Measurements from ENCODE around the gene FANCD2OS.
"Not testable (repeated sequence)": the region's sequence is repeated elsewhere in the genome, so short reads cannot be mapped to it uniquely, and the experiment has no call there.

FANCD2OS gene, protein sequence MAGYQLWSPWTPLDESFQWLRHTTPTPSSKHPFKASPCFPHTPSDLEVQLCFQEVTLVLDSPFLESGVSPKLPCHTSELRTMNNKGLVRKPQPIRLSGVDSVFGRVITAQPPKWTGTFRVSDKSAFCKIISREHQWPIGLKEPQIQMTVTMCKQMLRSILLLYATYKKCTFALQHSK

DNA sequence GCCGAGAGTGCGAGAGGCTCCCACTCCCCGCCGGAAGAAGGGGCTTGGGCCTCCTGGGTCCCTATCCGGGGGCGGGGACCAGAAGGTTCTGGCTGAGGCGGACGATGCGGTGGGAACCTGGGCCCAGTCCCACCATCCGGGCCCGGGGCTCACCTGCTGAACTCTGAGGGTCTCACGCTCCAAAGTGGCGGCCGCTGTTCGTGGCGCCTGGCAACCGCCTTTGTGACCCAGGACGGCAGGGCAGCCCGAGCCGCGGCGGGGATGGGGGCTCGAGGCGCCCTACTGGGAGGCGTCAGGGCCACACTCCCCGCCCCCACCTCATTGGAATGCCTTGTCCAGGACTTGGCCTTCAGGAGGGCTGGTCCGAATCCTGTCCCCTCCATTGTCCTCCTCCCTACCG lies at the start of gene FANCD2OS:
Gene FANCD2OS (minus strand): TSS at position 165 of the 400 bp plus-strand sequence. CDS start 3,481 bp downstream, outside the sequence.
- DNase-seq (ENCODE audit: low read depth): no peak

GRCh38 chr3:10157031-10157430 lies 49.0 kb upstream of the FANCD2OS start:
- DNase-seq (ENCODE audit: low read depth): no peak

DNA sequence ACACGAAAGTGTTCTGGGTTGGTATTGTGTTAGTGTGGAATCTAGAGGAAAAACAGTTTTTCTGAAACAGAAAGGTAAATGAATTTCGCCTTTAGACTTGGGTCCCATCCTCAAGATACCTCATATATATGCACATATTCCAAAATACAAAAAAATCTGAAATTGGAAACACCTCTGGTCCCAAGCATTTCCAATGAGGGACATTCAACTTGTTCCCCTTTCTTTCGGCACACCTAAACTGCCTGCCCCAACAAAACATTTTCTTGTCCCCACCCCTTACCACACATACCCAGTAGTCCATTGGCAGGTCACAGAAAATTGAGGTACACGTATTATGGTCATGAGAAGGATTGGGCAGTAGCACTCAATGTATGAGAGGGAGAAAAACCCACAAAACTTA lies 47.6 kb upstream of the FANCD2OS start:
- no peak for DNase-seq (ENCODE audit: low read depth)

DNA sequence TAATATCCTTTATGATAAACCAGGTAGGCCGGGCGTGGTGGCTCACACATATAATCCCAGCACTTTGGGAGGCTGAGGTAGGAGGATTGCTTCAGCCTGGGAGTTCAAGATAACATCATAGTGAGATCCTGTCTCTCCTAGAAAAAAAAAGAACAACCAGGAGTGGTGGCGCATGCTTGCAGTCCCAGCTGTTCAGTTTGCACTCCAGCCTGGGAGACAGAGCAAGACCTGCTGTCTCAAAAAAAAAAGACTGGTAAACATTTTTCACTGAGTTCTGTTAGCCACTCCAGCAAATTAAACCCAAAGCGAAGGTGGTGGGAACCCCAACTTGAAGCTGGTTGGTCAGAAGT lies 47.0 kb upstream of the FANCD2OS start:
- DNase-seq (ENCODE audit: low read depth): no peak

DNA sequence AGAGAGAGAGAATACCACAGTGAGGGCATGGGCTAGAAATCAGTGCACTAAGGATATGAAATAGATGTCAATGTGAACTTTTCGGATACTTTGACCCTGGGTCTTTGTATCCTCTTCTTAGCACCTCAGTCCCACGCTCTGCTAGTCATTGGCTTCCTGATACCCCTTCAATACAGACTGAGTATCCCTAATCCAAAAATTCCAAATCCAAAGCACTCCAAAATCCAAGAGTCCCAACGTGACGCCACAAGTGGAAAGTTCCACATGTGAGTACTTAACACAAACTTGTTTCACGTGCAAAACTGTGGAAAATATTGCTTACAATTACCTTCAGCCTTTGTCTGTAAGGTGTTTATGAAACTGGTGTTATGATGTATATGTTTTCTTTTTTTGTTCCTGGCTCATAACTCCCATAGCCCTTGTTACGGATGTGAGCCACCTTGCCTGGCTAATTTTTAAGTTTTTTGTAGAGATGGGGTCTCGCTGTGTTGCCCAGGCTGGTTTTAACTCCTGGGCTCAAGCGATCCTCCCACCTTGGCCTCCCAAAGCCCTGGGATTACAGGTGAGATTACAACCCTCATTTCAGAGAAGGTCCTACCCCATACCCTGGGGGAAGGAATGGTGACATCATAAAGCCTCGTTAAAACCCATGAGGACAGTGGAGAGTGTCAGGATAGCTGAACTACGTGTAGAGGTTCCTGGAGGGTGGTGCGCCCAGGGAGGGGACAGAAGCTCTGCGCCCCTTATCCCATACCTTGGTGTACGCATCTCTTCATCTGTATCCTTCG lies 46.5 kb upstream of the FANCD2OS start:
- no peak for DNase-seq (ENCODE audit: low read depth)

DNA sequence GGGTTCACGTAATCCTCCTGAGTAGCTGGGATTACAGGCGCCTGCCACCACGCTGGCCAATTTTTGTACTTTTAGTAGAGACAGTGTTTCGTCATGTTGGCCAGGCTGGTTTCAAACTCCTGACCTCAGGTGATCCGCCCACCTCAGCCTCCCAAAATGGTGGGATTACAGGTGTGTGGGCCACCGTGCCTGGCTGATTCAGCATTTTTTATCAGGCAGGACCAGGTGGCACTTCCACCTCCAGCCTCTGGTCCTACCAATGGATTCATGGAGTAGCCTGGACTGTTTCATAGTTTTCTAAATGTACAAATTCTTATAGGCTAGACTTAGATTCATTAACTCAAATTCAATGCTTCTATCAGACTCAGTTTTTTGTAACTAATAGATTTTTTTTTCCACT lies 42.9 kb upstream of the FANCD2OS start:
- no peak for DNase-seq (ENCODE audit: low read depth)

DNA sequence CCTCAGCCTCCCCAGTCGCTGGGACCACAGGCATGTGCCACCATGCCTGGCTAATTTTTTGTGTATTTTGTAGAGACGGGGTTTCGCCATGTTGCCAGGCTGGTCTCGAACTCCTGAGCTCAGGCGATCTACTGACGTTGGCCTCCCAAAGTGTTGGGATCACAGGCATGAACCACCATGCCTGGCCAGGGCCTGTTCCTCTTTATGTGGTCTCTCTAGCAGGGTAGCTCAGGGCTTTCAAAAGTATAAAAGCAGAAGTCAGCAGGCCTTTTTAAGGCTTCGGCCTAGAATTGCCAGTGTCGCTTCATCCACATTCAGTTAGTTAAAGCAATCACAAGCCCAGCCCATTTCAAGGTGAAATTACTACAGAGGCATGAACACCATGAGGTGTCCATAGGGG lies 41.2 kb upstream of the FANCD2OS start:
- DNase-seq (ENCODE audit: low read depth): no peak

DNA sequence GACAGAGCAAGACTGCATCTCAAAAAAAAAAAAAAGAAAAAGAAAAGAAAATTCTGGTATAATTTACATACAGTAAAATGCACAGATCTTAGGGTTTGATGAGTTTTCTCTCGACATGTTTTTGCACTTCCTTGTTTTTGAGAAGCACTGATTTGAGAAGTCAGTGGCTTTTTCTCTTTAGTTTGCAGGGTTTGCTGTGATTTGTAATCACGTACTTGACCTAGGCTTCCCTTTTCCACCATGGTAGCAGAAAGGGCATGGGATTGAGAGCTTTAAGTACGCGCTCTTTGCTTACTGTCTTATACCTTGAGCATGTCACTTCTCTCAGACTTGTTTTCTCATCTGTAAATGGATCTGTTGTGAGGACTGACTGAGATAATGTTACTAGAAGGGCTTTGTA lies 37.6 kb upstream of the FANCD2OS start:
- no peak for DNase-seq (ENCODE audit: low read depth)

DNA sequence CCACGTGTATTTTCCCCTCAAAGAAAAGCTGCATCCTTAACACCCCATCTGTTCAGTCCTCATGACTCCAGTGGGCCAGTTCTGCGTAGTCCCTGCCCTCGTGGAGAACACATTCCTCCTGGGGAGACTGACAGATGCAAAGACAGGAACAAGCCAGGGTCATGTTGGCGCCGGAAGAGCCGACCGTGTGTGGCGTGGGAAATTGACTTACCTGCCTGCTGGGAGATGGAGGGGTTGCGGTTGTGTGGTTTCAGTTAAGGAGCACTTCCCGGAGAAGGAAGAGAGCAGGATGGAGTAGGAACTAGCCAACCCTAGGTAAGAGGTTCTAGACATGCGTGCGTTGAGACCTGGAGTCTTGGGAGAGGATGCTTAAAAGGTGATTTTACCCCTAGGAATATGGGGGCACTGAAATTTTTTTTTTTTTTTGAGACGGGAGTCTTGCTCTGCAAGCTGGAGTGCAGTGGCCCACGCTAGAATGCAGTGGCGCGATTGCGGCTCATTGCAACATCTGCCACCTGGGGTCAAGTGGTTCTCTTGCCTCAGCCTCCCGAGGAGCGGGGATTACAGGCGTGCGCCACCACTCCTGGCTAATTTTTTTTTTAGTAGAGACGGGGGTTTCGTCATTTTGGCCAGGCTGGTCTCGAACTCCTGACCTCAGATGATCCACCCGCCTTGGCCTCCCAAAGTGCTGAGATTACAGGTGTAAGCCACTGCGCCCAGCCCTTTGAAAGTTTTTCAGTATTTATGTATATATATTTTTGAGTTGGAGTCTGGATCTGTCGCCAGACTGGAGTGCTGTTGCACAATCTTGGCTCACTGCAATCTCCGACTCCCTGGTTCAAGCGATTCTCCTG lies 34.9 kb upstream of the FANCD2OS start:
- no peak for DNase-seq (ENCODE audit: low read depth)

DNA sequence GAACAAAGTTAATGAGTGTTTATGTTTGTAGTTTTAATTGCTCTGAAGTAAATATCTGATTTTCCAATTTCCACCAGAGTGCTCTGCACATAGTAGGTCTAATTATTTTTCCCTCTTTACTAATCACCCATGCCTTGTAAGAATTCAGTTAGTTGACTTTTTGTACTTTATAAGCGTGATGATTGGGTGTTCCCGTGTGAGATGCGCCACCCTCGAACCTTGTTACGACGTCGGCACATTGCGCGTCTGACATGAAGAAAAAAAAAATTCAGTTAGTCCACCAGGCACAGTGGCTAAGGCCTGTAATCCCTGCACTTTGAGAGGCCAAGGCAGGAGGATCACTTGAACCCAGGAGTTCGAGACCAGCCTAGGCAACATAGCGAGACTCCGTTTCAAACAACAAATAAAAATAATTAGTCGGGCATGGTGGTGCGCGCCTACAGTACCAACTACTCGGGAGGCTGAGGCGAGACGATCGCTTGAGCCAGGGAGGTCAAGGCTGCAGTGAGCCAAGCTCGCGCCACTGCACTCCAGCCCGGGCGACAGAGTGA lies 33.0 kb upstream of the FANCD2OS start:
- no peak for DNase-seq (ENCODE audit: low read depth)

GRCh38 chr3:10137178-10137577 lies 29.1 kb upstream of the FANCD2OS start:
- DNase-seq (ENCODE audit: low read depth): no peak

DNA sequence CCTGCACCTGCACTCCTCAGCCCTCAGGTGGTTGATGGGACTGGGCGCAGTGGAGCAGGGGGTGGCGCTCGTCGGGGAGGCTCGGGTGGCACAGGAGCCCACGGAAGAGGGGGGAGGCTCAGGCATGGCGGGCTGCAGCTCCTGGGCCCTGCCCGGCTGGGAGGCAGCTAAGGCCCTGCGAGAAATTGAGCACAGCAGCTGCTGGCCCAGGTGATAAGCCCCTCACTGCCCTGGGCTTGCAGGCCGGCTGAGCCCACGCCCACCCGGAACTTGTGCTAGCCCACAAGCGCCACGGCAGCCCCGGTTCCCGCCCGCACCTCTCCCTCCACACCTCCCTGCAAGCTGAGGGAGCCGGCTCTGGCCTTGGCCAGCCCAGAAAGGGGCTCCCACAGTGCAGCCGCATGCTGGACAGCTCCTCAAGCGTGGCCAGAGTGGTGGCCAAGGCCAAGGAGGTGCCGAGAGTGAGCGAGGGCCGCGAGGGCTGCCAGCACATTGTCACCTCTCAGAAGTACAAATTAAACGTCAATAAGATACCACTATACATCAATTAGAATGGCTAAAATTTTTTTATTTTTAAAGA lies 28.5 kb upstream of the FANCD2OS start:
- DNase-seq (ENCODE audit: low read depth): no peak

DNA sequence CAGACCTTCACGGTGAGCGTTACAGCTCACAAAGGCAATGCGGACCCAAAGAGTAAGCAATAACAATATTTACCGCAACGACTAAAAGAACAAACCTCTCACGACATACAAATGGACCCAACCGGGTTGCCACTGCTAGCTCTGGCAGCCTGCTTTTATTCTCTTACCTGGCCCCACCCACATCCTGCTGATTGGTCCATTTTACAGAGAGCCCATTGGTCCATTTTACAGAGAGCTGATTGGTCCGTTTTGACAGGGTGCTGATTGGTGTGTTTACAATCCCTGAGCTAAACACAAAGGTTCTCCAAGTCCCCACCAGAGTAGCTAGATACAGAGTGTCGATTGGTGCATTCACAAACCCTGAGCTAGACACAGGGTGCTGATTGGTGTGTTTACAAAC lies 27.8 kb upstream of the FANCD2OS start:
- DNase-seq (ENCODE audit: low read depth): not testable (repeated sequence)

DNA sequence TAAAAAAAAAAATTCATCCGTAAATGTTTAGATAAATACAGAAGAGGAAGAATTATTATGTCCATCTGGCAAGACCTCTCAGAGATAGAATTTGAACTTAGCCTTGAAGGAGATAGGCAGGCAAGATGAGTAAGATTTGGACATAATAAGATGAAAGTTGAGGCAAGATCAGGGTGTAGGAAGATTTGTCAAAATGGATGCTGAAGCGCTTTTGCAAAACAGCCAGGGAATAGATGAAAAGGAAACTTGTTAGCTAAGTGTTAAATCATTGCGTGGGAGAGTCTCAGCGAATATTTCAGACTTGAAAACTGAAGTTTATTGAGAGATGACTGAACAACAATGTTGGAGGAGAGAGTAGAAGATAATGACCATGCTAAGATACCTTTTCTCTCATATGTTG lies 14.7 kb upstream of the FANCD2OS start:
- no peak for DNase-seq (ENCODE audit: low read depth)

DNA sequence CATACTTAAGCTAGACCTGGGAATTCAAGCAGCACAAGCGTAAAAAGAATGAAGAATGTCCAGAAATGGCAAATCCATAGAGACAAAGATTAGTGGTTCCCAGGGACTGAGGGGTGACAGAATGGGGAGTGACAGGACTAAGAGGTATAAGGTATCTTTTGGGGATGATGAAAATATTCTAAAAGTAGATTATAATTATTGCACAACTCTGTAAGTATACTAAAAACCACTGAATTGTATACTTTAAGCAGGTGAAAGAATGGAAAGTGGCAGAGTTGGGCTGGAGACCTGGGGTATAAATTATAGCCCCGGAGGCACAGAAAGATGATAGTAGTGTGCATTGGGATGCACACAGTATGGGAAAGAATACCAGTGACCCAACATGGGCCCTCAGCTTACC lies 13.0 kb upstream of the FANCD2OS start:
- DNase-seq (ENCODE audit: low read depth): no peak

GRCh38 chr3:10119376-10119775 lies 11.3 kb upstream of the FANCD2OS start:
- no peak for DNase-seq (ENCODE audit: low read depth)

- DNase-seq (ENCODE audit: low read depth): no peak
Measured at GRCh38 chr3:10116928-10117327, 8.9 kb upstream of the FANCD2OS start.

GRCh38 chr3:10116138-10116460 lies 8.0 kb upstream of the FANCD2OS start:
- peak; percentile 8 for DNase-seq (ENCODE audit: low read depth)

GRCh38 chr3:10115326-10116137 lies 7.5 kb upstream of the FANCD2OS start, which contains the start of gene BRK1:
TSS of gene BRK1 (plus strand) at chr3:10115675. CDS start at chr3:10115702, 27 bp downstream.
- DNase-seq (ENCODE audit: low read depth): peak; percentile 94

DNA sequence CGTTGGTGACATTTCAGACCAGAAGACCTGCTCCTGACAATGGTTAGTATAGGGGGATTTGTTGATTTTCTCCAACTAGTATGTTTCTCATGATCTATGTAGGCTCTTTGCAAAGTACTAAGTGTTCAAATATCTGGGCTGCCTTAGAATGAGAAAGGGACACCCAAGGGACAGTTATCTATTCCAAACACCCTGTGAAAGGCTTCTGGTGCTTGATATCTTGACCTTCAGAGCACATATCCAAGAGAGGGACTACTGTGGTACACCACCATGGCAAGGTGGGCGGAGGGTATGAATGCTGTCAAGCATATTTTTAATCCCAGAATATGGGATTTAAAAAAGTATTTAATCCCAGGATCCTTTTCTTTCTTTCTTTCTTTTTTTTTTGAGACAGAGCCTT lies 1.1 kb downstream of the FANCD2OS start:
- DNase-seq (ENCODE audit: low read depth): no peak

DNA sequence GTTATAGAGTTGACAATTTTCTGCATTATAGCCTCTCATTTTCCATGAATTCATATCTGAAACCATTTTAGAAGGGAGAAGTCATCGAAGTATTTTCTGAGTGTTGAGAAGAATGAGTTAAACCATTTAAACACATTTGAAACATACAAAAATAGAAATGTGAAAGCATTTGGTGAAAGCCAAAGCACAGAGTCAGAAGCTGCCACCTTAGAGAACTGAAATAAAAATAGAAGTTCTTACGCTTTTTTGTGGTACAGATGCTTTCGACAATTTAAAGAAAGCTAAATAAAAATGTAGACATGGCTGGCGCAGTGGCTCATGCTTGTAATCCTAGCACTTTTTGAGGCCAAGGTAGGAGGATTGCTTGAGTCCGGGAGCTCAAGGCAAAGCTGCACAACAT lies 9.0 kb downstream of the FANCD2OS start:
- DNase-seq (ENCODE audit: low read depth): no peak

DNA sequence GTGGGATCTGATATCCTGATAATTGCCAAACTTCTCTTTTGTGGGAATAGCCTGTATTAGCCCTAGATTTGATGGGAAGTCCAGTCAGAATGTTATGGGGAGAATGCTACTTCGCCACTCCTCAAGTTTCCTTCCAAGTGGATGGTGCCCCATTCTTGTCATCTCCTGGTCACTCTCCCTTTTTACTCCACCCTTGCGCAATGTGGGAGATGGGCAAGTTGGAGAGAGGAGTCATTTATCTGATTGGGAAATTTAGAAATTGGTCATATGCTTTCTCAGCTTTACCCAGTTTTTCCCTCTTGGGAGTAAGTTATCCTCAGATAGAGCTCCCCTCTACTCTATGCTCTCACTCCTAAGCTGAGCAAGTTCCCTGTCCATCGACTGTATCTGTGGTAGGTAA lies 14.4 kb downstream of the FANCD2OS start:
- no peak for DNase-seq (ENCODE audit: low read depth)

Measured in stromal cell of bone marrow (primary cell).